Erythroblast (primary cell): Measurements from ENCODE around the gene ARHGAP26.
A peak's percentile ranks its signal among the peaks of the same experiment; 100 is the strongest.

Experiments used
- DNase-seq, 2 experiments: peaks; one replicate each; lab custom pipeline; 2025; lab: John Stamatoyannopoulos, UW
- GATA1 ChIP-seq: IDR thresholded peaks from 2 replicates; pipeline ENCODE4 v1.6.1; 2011; ENCODE audit warnings: low read depth, mild to moderate bottlenecking, control low read depth, low read length, moderate library complexity
- POLR2A ChIP-seq: IDR thresholded peaks from 2 replicates; pipeline ENCODE4 v1.6.1; 2011; ENCODE audit warnings: mild to moderate bottlenecking, low read length

Gene ARHGAP26

DNA sequence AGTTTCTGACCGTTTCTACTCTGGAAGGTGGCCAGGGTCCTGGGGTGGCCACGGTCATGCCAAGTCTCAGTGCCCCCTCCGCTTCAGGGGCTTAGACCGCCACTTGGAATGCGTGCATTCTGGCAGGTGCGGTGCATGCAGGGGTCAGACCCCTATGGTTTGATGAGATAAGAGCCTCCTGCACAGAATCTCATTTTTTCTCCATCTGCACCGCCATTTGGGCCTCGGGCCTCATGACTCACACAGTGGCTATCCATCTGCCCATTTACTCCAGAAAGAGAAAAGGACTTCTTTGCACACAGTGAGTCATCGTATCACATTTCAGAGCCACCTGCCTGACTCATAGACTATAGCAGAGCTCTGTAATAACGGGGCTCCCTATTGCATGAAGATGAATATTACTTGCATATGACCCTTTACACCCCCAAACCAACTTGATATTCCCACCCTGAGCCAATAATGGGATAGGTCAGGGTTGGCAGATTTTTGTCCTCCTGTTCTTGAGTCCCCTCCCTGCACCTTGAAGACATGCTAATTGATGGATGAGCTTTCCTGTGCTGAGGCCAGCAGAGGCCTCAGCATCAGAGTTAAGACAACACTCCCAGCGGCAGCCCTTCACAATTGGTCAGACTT, 475.9 kb downstream of the ARHGAP26 start:
- peak; percentile 7 to 43 for DNase-seq
- TF ChIP-seq GATA1 (no peak), POLR2A (no peak)

DNA sequence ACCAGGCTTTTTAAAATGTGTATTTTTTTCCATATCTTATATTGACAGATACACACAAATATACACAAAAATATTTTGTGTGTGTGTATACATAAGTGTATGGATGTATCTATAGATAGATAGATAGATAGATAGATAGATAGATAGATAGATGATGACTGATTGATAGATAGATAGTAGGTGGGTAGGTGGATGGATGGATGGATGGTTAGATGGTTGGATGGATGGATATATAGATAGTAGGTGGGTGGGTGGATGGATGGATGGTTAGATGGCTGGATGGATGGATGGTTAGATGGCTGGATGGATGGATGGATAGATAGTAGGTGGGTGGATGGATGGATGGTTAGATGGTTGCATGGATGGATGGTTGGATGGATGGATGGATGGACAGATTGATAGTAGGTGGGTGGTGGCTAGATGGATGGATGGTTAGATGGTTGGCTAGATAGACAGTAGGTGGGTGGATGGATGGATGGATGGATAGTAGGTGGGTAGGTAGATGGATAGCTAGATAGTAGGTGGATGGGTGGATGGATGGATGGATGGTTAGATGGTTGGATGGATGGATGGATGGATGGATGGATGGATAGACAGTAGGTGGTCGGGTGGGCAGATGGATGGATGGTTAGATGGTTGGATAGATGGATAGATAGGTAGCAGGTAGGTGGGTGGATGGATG, 477.1 kb downstream of the ARHGAP26 start:
- no peak for TF ChIP-seq POLR2A
- TF ChIP-seq GATA1: no peak
- no peak for DNase-seq

DNA sequence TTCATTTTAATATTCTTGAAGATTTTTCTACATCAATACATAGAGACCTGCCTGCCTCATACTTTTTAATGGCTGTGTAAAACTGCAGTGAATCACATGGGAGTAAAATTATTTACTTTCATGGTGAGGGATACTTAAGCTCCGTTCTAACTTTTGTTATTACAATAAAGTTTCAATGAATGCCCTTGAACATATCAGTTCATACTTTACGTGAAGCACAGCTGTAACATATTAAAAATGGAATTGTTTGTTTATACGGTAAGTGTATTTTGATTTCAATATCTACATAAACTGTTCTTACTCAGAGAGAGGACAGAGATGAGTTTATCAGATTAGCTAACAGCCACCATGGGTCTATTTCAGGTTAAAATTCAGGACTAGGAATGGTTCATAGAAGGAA, 478.2 kb downstream of the ARHGAP26 start:
- DNase-seq: no peak
- TF ChIP-seq POLR2A (no peak), GATA1 (no peak)

DNA sequence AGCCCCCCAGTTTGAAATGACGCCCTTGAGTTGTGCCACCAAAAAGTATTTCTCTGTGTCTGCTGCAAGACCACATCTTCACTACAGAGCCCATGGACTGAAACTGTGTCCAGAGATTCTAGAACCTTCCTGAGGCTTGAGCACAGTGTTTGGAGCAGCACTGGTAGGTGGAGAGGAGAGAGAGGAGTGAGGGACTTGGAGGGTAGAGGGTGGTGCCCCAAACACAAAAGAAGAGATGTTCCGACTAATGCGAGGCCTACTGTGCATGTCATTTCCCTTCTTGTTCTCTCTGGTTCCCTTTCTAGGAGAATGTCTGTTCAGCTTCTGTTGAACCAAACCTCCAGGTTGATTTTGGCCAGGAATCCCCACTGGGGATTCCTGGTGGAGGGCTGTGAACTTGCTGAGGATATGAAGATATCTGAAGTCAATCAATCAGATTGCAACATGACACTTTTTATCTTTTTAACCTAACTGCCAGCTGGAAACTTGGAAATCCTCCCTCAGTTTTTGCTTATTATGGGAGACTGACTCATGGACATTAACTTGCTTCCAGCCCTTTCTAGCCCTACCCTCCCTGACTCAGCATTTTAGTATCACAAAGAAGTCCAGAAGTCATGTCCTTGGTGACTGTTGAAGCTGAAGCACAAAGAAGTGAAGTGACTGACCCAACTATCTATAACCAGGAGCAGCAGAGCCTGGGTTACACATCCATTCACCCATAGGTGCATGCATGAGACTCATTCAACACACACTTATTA, 478.8 kb downstream of the ARHGAP26 start:
- DNase-seq: peak; percentile 78 to 82

DNA sequence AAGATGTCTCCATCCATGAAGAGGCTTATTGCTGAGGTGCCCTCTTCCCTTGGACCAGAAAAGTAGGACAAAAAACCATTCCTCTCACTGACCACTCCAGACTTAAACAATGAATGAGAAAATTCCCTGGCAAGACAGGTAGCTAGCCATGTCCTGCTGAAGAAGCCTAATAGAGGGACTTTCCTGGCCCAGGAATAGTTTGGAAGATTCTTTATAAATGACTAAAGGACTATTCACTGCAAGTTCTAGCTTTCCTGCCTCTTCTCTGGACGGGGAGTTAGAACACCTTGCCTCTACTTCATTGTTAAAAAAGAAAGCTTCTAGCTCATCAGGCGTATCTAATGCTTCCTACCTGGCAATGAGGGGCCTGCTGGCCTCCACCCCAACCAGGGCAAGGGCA, 479.7 kb downstream of the ARHGAP26 start:
- no peak for TF ChIP-seq POLR2A
- no peak for TF ChIP-seq GATA1
- no peak for DNase-seq

More for the DNA sequence above, 478.8 kb downstream of the ARHGAP26 start:
- TF ChIP-seq POLR2A: no peak
- no peak for TF ChIP-seq GATA1

DNA sequence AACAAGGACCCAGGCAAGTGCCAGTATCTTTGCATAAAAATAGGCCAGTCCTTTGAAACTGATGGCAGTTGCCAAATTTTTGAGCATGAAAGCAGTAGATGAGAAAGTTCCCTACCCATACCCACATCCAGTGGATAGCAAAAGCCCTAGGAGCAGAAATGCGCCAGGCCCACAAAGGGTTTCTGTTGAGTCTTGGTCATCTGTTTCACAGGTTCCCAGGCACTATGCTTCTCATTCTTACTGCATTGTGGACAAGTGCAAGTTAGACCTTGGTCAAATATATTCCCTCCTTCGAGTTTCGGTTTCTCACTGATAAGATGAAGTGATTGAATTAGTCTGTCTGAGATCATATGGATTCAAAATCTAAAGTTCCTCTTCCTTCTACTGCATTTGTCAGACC, 481.0 kb downstream of the ARHGAP26 start:
- TF ChIP-seq POLR2A: no peak
- no peak for TF ChIP-seq GATA1
- DNase-seq: peak; percentile 13 to 22

DNA sequence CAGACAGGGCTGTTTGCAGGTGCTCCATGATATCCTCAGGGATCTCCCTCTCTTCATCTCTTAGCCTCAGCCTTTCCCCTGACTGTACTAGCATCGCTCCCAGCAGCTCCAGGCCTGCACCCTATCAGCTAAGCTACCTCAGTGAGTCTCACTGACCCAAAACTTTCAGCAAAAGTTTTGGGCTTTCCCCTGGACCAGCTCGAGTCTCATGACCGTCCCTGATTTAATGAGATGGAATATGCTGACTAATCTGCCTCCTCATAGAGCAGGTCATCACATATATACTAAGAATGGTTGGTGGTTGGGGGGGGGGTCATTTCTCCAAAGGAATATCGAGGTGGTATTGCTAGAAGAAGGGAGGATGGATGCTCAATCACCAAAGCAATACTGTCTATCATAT, 481.8 kb downstream of the ARHGAP26 start:
- no peak for TF ChIP-seq GATA1
- no peak for TF ChIP-seq POLR2A
- no peak for DNase-seq

DNA sequence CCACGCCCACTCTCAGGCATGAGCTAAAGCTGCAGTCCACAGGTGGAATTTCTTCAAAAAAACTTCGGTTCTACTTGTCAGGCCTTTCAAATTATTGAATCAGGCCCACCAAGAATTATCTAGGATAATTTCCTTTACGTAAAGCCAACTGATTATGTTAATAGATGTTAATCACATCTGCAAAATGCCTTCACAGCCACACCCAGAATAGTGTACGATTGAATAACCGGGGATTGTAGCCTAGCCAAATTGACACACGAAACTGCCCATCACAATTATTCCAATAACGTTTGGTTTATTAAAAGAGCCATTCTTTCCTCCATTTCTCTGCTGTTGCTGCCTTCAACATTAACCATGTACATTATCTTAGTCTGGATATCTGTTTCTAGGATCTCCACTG, 484.6 kb downstream of the ARHGAP26 start:
- TF ChIP-seq GATA1 (no peak), POLR2A (no peak)
- DNase-seq: no peak

DNA sequence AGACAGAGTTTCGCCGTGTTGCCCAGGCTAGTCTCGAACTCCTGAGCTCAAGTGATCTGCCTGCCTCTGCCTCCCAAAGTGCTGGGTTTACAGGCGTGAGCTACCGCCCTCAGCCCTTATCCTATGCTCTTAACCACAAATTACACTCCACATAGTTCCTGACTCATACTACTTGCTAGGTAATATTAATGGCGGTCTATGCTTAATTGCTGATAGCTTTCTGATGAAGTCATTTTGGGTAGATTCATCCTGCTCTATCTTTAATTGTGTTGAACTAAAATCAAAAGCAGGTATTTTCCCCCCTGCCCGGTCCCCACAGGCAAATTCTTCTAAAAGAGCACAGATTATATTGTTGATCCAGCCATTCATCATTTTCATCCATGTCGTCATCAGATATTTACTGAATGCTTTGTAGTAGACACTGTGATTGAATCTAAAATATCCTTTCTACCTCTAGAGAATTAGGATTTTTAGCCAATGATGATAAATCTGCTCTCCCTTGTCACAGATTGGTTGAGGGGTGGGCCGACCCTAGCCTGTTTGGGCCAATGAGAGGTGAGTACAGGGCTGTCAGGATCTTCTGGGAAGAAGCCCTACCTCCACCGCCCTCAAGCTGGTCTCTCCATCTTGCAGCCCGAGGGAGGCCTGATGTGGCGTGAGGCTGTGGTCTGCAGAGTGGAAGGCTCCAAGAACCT, 488.5 kb downstream of the ARHGAP26 start:
- TF ChIP-seq POLR2A: no peak
- TF ChIP-seq GATA1: no peak
- no peak for DNase-seq

DNA sequence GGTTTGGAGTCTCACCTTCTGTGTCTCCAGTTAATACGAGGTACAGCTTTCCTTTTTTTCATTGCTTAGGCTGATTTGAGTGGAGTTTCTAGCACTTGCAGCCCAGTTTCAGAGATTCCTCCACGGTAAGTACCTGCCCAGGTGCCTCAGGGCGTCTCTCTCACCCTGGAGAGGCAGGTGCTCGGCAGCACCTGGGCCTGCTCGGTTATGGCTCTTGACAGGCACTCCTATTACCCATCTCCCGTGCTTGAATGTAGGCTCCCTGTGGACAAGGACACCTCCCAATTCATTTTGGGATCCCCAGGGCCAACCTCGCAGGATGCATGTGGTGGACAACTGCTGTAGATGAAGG, 489.1 kb downstream of the ARHGAP26 start:
- TF ChIP-seq GATA1: no peak
- no peak for TF ChIP-seq POLR2A
- DNase-seq: no peak

DNA sequence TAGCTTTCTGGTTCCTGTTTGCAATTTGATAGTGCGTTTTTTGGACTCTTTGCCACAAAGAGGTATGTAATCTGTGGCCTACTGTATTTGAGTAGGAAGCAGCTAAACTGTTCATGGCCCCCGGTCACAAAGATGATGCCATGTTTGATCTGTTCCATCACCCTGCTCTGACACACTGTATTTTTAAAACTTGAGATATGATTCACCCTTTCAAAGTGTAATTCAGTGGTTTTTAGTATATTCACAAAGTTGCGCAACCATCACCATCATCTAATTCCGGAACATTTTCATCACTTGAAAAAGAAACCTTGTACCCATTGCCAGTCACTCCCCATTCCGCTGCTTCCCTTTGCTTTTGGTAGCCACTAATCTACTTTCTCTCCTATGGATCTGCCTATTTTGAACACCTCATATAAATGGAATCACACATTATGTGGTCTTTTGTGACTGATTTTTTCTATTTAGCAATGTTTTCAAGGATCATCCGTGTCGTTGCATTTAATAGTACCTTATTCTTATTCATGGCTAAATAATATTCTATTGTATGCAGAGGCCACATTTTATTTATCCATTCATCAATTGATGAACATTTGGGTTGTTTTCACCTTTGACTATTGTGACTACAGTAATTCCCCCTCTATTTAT, 491.7 kb downstream of the ARHGAP26 start:
- no peak for DNase-seq
- TF ChIP-seq GATA1 (no peak), POLR2A (no peak)

DNA sequence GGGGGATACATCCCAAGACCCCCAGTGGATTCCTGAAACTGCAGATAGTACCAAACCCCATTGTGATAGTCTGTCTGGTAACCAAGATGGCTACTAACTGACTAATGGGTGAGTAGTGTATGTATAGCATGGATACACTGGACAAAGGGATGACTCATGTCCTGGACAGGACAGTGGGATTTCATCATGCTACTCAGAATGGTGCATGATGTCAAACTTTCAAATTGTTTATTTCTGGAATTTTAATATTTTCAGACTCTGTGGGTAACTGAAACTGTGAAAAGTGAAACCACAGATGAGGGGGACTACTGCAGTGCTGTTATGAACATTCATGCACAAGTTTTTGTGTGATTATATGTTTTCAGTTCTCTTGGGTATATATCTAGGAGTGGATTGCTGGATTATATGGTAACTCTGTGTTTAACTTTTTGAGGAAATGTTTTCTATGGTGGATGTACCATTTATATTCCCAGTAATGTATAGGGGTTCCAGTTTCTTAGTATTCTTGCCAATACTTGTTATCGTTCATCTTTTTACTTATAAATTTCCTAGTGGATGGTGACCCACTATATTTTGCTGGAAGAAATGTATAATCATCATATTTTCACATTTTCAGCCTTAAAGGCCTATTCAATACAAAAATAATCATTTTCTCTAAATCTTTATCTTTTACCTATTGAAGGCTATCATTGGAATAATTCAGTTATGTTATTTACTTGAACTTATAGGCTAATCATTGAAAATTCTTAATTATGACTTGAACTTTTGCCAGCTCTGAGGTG, 492.4 kb downstream of the ARHGAP26 start:
- DNase-seq: peak in 1 of 2 experiments; percentile 11
- TF ChIP-seq POLR2A (no peak), GATA1 (no peak)
